HepG2 (cell line): ENCODE results near the gene HRH3. TPM values are rescaled to one million over a fixed set of nuclear protein-coding genes. Genes with fewer than 3 reads are reported as not detected.

Experiments
- GTF3A ChIP-seq: sonication (generic); formaldehyde crosslinking; conservative IDR thresholded peaks from 2 replicates; pipeline ENCODE4 v1.4.0; 2020; ENCODE audit warnings: mild to moderate bottlenecking, missing genetic modification reagents
- HIVEP1 ChIP-seq: sonication (generic); formaldehyde crosslinking; IDR thresholded peaks from 2 replicates; pipeline ENCODE4 v1.4.0; 2020; ENCODE audit warnings: mild to moderate bottlenecking, missing genetic modification reagents
- HOXA5 ChIP-seq: sonication (generic); formaldehyde crosslinking; IDR thresholded peaks from 2 replicates; pipeline ENCODE4 v1.4.0; 2020; ENCODE audit warnings: missing genetic modification reagents
- HOXD1 ChIP-seq: sonication (generic); formaldehyde crosslinking; IDR thresholded peaks from 2 replicates; pipeline ENCODE4 v1.5.0; 2020; ENCODE audit warnings: missing genetic modification reagents
- JUN ChIP-seq: sonication (generic); formaldehyde crosslinking; IDR thresholded peaks from 2 replicates; pipeline ENCODE4 v1.4.0; 2020; ENCODE audit warnings: mild to moderate bottlenecking, missing genetic modification reagents
- MED13 ChIP-seq: sonication (generic); formaldehyde crosslinking; IDR thresholded peaks from 2 replicates; pipeline ENCODE4 v1.5.0; 2020; ENCODE audit warnings: missing genetic modification reagents
- MXD4 ChIP-seq: IDR thresholded peaks from 2 replicates; pipeline ENCODE4 v1.6.1; 2016; ENCODE audit warnings: mild to moderate bottlenecking, missing biosample characterization, missing genetic modification reagents
- MXI1 ChIP-seq: IDR thresholded peaks from 3 replicates; pipeline ENCODE4 v1.6.1; 2012; ENCODE audit warnings: low read depth, low read length, inconsistent platforms, borderline replicate concordance
- POGK ChIP-seq: sonication (generic); formaldehyde crosslinking; conservative IDR thresholded peaks from 2 replicates; pipeline ENCODE4 v1.8.0; 2022; ENCODE audit warnings: mild to moderate bottlenecking, moderate library complexity, missing genetic modification reagents
- RAD21 ChIP-seq: fragments of 450-650 bp; formaldehyde crosslinking; IDR thresholded peaks from 2 replicates; pipeline ENCODE4 v1.5.0; 2020; ENCODE audit warnings: mild to moderate bottlenecking
- RBAK ChIP-seq: sonication (generic); formaldehyde crosslinking; IDR thresholded peaks from 2 replicates; pipeline ENCODE4 v1.5.1; 2020; ENCODE audit warnings: mild to moderate bottlenecking, missing genetic modification reagents
- U2AF2 ChIP-seq: fragments of 200-400 bp; formaldehyde crosslinking; IDR thresholded peaks from 2 replicates; pipeline ENCODE4 v1.6.1; 2017; ENCODE audit warnings: low read depth, mild to moderate bottlenecking, low read length
- ZBTB8A ChIP-seq: sonication (generic); formaldehyde crosslinking; IDR thresholded peaks from 2 replicates; pipeline ENCODE4 v1.4.0; 2020; ENCODE audit warnings: mild to moderate bottlenecking, low read depth, missing genetic modification reagents, borderline replicate concordance
- ZNF367 ChIP-seq: sonication (generic); formaldehyde crosslinking; IDR thresholded peaks from 2 replicates; pipeline ENCODE4 v1.4.0; 2020; ENCODE audit warnings: missing genetic modification reagents, borderline replicate concordance
- ZNF530 ChIP-seq: sonication (generic); formaldehyde crosslinking; IDR thresholded peaks from 2 replicates; pipeline ENCODE4 v1.5.0; 2020; ENCODE audit warnings: low read depth, mild to moderate bottlenecking, missing genetic modification reagents
- ZNF563 ChIP-seq: sonication (generic); formaldehyde crosslinking; IDR thresholded peaks from 2 replicates; pipeline ENCODE4 v1.8.0; 2022; ENCODE audit warnings: mild to moderate bottlenecking, moderate library complexity, missing genetic modification reagents
- ZNF770 ChIP-seq: sonication (generic); formaldehyde crosslinking; IDR thresholded peaks from 2 replicates; pipeline ENCODE4 v1.5.0; 2020; ENCODE audit warnings: mild to moderate bottlenecking, missing genetic modification reagents
- polyA plus RNA-seq, 8 experiments: library from polyadenylated mRNA; depleted of rRNA in 3 of 8; stranded (reverse) in 7 of 8; unstranded in 1 of 8; fragments of >200 nt; fragmentation: Illumina TruSeq in 4 of 8; extraction: Trizol in 4 of 8; gene quantifications; 2 replicates each; pipeline versions ENCODE4 v1.2.1 to v1.2.3, GENCODE V29; 2011 to 2016; ENCODE audit warnings: low read depth in 4 of 8, missing spikeins in 1 of 8, mixed read lengths in 1 of 8; ENCODE audit not compliant: insufficient read depth in 1 of 8
- total RNA-seq, 5 experiments: library from RNA; depleted of rRNA; stranded (reverse); fragments of >200 nt; fragmentation: Illumina TruSeq; extraction: Trizol; gene quantifications; 2 replicates each; pipeline ENCODE4 v1.2.3, GENCODE V29; 2016; ENCODE audit warnings: low read depth in 1 of 5
- TF ChIP-seq, protein P1 (sequence below): sonication (generic); formaldehyde crosslinking; IDR thresholded peaks from 2 replicates; pipeline ENCODE4 v1.4.0; 2020; ENCODE audit warnings: missing genetic modification reagents
- TF ChIP-seq, protein P2 (sequence below): sonication (generic); formaldehyde crosslinking; conservative IDR thresholded peaks from 2 replicates; pipeline ENCODE4 v1.5.0; 2020; ENCODE audit warnings: missing genetic modification reagents
- TF ChIP-seq, protein P3 (sequence below): IDR thresholded peaks from 2 replicates; pipeline ENCODE4 v1.6.1; 2012; ENCODE audit warnings: inconsistent platforms

Gene HRH3
- total and polyA plus RNA-seq, 2 of the 13 experiments (the other 11 are each of a cell fraction or from before 2014, with no cell fraction given), result 0.18 TPM; not detected in 1

DNA sequence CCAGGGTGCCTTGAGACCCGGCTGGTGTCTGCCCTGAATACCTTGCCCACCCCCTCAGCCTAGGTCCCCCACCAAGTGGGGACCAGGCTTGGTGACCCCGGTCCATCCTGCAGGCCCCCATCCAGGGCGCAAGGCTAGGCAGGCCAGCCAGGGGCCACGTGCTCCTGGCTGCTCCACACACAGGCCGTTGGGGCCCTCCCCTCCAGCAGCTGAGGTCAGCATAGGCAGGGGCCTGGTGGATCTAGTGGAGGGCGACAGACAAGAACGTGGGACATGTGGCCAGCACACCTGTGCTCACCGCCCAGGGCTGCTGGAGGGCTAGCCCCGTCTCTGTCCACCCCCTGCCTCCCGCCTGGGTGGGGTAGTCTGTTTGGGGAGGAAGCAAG lies 7.5 kb upstream of the HRH3 start (continued):
- TF ChIP-seq, protein P1, sequence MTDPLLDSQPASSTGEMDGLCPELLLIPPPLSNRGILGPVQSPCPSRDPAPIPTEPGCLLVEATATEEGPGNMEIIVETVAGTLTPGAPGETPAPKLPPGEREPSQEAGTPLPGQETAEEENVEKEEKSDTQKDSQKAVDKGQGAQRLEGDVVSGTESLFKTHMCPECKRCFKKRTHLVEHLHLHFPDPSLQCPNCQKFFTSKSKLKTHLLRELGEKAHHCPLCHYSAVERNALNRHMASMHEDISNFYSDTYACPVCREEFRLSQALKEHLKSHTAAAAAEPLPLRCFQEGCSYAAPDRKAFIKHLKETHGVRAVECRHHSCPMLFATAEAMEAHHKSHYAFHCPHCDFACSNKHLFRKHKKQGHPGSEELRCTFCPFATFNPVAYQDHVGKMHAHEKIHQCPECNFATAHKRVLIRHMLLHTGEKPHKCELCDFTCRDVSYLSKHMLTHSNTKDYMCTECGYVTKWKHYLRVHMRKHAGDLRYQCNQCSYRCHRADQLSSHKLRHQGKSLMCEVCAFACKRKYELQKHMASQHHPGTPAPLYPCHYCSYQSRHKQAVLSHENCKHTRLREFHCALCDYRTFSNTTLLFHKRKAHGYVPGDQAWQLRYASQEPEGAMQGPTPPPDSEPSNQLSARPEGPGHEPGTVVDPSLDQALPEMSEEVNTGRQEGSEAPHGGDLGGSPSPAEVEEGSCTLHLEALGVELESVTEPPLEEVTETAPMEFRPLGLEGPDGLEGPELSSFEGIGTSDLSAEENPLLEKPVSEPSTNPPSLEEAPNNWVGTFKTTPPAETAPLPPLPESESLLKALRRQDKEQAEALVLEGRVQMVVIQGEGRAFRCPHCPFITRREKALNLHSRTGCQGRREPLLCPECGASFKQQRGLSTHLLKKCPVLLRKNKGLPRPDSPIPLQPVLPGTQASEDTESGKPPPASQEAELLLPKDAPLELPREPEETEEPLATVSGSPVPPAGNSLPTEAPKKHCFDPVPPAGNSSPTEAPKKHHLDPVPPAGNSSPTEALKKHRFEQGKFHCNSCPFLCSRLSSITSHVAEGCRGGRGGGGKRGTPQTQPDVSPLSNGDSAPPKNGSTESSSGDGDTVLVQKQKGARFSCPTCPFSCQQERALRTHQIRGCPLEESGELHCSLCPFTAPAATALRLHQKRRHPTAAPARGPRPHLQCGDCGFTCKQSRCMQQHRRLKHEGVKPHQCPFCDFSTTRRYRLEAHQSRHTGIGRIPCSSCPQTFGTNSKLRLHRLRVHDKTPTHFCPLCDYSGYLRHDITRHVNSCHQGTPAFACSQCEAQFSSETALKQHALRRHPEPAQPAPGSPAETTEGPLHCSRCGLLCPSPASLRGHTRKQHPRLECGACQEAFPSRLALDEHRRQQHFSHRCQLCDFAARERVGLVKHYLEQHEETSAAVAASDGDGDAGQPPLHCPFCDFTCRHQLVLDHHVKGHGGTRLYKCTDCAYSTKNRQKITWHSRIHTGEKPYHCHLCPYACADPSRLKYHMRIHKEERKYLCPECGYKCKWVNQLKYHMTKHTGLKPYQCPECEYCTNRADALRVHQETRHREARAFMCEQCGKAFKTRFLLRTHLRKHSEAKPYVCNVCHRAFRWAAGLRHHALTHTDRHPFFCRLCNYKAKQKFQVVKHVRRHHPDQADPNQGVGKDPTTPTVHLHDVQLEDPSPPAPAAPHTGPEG (CRISPR knock-in tag), result no peak
- no peak for TF ChIP-seq RBAK (CRISPR knock-in tag)
- TF ChIP-seq, protein P2, sequence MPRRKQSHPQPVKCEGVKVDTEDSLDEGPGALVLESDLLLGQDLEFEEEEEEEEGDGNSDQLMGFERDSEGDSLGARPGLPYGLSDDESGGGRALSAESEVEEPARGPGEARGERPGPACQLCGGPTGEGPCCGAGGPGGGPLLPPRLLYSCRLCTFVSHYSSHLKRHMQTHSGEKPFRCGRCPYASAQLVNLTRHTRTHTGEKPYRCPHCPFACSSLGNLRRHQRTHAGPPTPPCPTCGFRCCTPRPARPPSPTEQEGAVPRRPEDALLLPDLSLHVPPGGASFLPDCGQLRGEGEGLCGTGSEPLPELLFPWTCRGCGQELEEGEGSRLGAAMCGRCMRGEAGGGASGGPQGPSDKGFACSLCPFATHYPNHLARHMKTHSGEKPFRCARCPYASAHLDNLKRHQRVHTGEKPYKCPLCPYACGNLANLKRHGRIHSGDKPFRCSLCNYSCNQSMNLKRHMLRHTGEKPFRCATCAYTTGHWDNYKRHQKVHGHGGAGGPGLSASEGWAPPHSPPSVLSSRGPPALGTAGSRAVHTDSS (CRISPR knock-in tag), result no peak
- TF ChIP-seq ZBTB8A (CRISPR knock-in tag), result no peak
- no peak for TF ChIP-seq RAD21 (CRISPR knock-in tag)
- no peak for TF ChIP-seq MXD4
- TF ChIP-seq HOXD1 (CRISPR knock-in tag), result no peak
- 0 out of 2 replicates have a peak, but pooled peaks have one; percentile 8 for TF ChIP-seq ZNF770 (CRISPR knock-in tag)
- no peak for TF ChIP-seq ZNF530 (CRISPR knock-in tag)
- TF ChIP-seq HOXA5 (CRISPR knock-in tag), result no peak
- no peak for TF ChIP-seq POGK
- no peak for TF ChIP-seq HIVEP1 (CRISPR knock-in tag)
- no peak for TF ChIP-seq GTF3A (CRISPR knock-in tag)
- TF ChIP-seq MED13 (CRISPR knock-in tag), result no peak
- TF ChIP-seq JUN (CRISPR knock-in tag), result no peak
- no peak for TF ChIP-seq U2AF2
- TF ChIP-seq, protein P3, sequence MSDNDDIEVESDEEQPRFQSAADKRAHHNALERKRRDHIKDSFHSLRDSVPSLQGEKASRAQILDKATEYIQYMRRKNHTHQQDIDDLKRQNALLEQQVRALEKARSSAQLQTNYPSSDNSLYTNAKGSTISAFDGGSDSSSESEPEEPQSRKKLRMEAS, result peak; percentile 73
- 0 out of 3 replicates have a peak, but pooled peaks have one; percentile 28 for TF ChIP-seq MXI1
- 0 out of 2 replicates have a peak, but pooled peaks have one; percentile 69 for TF ChIP-seq ZNF563 (CRISPR knock-in tag)
- TF ChIP-seq ZNF367 (CRISPR knock-in tag), result no peak
